ENCODE measurements around the gene GIMAP2.

- no peak for TF ChIP-seq YY1 (IDR thresholded peaks at IDR 0.05; ENCODE audit: insufficient read depth, insufficient read length)
- TF ChIP-seq SUZ12 (IDR thresholded peaks at IDR 0.05; ENCODE audit: extremely low read depth, insufficient read depth, insufficient read length) = no peak
These were observed 32.4 kb downstream of the GIMAP2 start for GRCh38 chr7:150717814-150718420.

All from NT2/D1 (cell line).